OCI-LY3 (cell line): ENCODE results near the gene LTBP2.

ENCODE experiments used
- H2AFZ ChIP-seq: fragments of 200-600, 300-600 bp; shearing (Covaris generic); 2 replicates; pipeline ENCODE4 v1.6.0; 2014; ENCODE audit warnings: antibody characterized with exemption, low read depth, low read length
- H3K27ac ChIP-seq: fragments of 200-600, 300-600 bp; sonication (generic); 2 replicates; pipeline ENCODE4 v1.5.1; 2014; ENCODE audit warnings: mild to moderate bottlenecking, low read length, moderate library complexity, mixed read lengths
- H3K27me3 ChIP-seq: fragments of 200-600, 300-600 bp; sonication (generic); 2 replicates; pipeline ENCODE4 v1.6.1; 2014; ENCODE audit warnings: low read depth, low read length, mixed read lengths
- H3K36me3 ChIP-seq: fragments of 200-600, 300-600 bp; sonication (generic); replicated peaks from 2 replicates; pipeline ENCODE3; 2014; ENCODE audit warnings: low read depth, low read length, mixed read lengths
- H3K4me1 ChIP-seq: fragments of 300-600, 200-600 bp; sonication (generic); 2 replicates; pipeline ENCODE4 v1.6.1; 2014; ENCODE audit warnings: low read length, mixed read lengths
- H3K4me2 ChIP-seq: fragments of 200-600, 300-600 bp; sonication (generic); 2 replicates; pipeline ENCODE4 v1.6.1; 2014; ENCODE audit warnings: low read length, mixed read lengths
- H3K4me3 ChIP-seq: fragments of 300-600, 200-600 bp; sonication (generic); 2 replicates; pipeline ENCODE4 v1.5.1; 2014; ENCODE audit warnings: antibody characterized with exemption, mild to moderate bottlenecking, low read length, moderate library complexity
- H3K79me2 ChIP-seq: fragments of 300-600, 200-600 bp; shearing (Covaris generic); 2 replicates; pipeline ENCODE4 v1.6.1; 2014; ENCODE audit warnings: mild to moderate bottlenecking, low read length, mixed read lengths
- H3K9ac ChIP-seq: fragments of 300-600, 200-600 bp; shearing (Covaris generic); 2 replicates; pipeline ENCODE4 v1.6.0; 2014; ENCODE audit warnings: mild to moderate bottlenecking, low read length, moderate library complexity
- H3K9me3 ChIP-seq: fragments of 200-600, 300-600 bp; shearing (Covaris generic); 2 replicates; pipeline ENCODE4 v1.6.1; 2014; ENCODE audit warnings: low read length, mixed read lengths; ENCODE audit not compliant: insufficient read depth
- H4K20me1 ChIP-seq: fragments of 200-600, 300-600 bp; sonication (generic); 2 replicates; pipeline ENCODE4 v1.6.1; 2016; ENCODE audit warnings: low read length, mixed read lengths; ENCODE audit not compliant: insufficient read depth
- EZH2phosphoT487 ChIP-seq: fragments of 200-600 bp; shearing (Covaris generic); IDR thresholded peaks from 2 replicates; pipeline ENCODE4 v1.6.1; 2018; ENCODE audit warnings: antibody characterized with exemption, mixed run types, low read depth
- TF ChIP-seq, protein P1 (sequence below): fragments of 200-600, 300-600 bp; sonication (generic); IDR thresholded peaks from 2 replicates; pipeline ENCODE4 v1.5.1; 2014; ENCODE audit warnings: antibody characterized with exemption, low read length, low read depth

Gene LTBP2

DNA sequence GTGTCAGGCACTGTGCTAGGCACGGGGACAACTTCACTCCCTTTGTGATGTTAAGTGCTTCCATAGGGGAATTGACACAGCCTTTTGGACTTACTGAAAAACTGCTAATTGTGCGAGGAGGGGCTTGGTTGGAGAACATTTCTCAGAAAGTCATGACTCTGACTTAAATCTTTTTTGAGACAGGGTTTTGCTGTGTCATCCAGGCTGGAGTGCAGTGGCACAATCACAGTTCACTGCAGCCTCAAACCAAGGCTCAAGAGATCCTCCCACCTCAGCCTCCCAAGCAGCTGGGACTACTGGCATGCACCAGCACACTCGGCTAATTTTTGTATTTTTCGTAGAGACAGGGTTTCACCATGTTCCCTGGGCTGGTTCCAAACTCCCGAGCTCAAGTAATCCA is 10.2 kb upstream of the LTBP2 start:
- no peak overlapping the region for H3K9ac ChIP-seq

DNA sequence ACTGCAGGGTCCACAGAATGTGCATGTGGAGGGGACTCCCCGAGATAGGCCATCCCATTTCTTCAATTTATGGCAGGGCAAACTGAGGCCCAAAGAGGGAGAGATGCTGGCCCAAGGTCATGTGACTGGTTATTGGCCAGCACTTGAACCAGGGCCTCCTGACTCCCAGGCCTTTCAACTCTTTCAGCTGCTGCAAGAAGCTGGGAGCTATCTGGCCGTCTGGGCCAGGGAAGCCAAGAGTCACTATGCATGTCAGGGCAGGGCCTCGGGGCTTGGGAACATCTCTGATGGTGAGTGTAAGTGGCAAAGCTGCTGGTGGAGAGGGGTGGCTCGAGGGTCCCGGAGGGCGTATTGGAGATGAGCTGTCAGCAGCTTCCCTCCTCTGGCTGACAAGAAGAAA is 9.5 kb upstream of the LTBP2 start:
- TF ChIP-seq EZH2phosphoT487, result no peak
- TF ChIP-seq, protein P1, sequence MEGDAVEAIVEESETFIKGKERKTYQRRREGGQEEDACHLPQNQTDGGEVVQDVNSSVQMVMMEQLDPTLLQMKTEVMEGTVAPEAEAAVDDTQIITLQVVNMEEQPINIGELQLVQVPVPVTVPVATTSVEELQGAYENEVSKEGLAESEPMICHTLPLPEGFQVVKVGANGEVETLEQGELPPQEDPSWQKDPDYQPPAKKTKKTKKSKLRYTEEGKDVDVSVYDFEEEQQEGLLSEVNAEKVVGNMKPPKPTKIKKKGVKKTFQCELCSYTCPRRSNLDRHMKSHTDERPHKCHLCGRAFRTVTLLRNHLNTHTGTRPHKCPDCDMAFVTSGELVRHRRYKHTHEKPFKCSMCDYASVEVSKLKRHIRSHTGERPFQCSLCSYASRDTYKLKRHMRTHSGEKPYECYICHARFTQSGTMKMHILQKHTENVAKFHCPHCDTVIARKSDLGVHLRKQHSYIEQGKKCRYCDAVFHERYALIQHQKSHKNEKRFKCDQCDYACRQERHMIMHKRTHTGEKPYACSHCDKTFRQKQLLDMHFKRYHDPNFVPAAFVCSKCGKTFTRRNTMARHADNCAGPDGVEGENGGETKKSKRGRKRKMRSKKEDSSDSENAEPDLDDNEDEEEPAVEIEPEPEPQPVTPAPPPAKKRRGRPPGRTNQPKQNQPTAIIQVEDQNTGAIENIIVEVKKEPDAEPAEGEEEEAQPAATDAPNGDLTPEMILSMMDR, result no peak
- Histone ChIP-seq H3K79me2 (no peaks in the 10 kb centered on the region), H3K4me3 (no peak overlapping the region), H3K36me3 (no peaks in the 10 kb centered on the region), H3K4me1 (peaks cover 14% of the 10 kb centered on the region), H2AFZ (no peak overlapping the region), H3K9ac (no peak overlapping the region), H3K4me2 (no peak overlapping the region), H3K27ac (no peak overlapping the region), H3K9me3 (no peaks in the 10 kb centered on the region), H4K20me1 (no peaks in the 10 kb centered on the region), H3K27me3 (peaks cover 9% of the 10 kb centered on the region)

More for the DNA sequence above, 10.2 kb upstream of the LTBP2 start:
- no peaks in the 10 kb centered on the region for H3K36me3 ChIP-seq
- peaks cover 14% of the 10 kb centered on the region for H3K4me1 ChIP-seq
- H4K20me1 ChIP-seq, result no peaks in the 10 kb centered on the region
- H3K4me3 ChIP-seq, result no peak overlapping the region
- H3K27ac ChIP-seq, result no peak overlapping the region
- H2AFZ ChIP-seq, result no peak overlapping the region
- H3K79me2 ChIP-seq, result no peaks in the 10 kb centered on the region
- no peak overlapping the region for H3K4me2 ChIP-seq
- H3K9me3 ChIP-seq, result no peaks in the 10 kb centered on the region
- TF ChIP-seq, protein P1, result no peak
- TF ChIP-seq EZH2phosphoT487, result no peak
- H3K27me3 ChIP-seq, result peaks cover 7% of the 10 kb centered on the region; the same call in 1 of the 2 replicates

DNA sequence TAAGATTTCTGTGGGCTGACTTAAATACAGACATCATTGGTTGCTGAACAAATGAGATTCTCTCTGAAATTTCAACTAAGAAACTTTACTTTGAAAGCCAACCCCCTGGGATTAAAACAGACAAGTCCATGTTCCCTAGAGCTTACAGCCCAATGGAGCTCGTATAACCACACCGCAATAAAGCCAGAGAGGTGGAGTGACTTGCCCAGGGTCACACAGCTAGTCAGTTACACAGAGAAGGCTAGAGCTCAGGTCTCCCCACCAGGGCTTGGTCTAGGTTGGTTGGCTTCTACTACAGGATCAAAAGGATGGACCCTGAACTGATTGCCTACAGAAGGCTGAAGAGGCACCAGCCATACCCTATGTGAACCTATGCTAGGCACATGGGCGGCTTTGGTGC is 8.9 kb upstream of the LTBP2 start:
- H3K4me3 ChIP-seq, result no peak overlapping the region
- H3K9me3 ChIP-seq, result no peaks in the 10 kb centered on the region
- H4K20me1 ChIP-seq, result no peaks in the 10 kb centered on the region
- no peaks in the 10 kb centered on the region for H3K36me3 ChIP-seq
- no peak overlapping the region for H3K27ac ChIP-seq
- H3K27me3 ChIP-seq, result peaks cover 15% of the 10 kb centered on the region
- no peak overlapping the region for H3K4me2 ChIP-seq
- TF ChIP-seq, protein P1, result no peak
- TF ChIP-seq EZH2phosphoT487, result no peak
- H3K79me2 ChIP-seq, result no peaks in the 10 kb centered on the region
- H3K9ac ChIP-seq, result no peak overlapping the region
- H3K4me1 ChIP-seq, result peaks cover 14% of the 10 kb centered on the region
- H2AFZ ChIP-seq, result no peak overlapping the region

DNA sequence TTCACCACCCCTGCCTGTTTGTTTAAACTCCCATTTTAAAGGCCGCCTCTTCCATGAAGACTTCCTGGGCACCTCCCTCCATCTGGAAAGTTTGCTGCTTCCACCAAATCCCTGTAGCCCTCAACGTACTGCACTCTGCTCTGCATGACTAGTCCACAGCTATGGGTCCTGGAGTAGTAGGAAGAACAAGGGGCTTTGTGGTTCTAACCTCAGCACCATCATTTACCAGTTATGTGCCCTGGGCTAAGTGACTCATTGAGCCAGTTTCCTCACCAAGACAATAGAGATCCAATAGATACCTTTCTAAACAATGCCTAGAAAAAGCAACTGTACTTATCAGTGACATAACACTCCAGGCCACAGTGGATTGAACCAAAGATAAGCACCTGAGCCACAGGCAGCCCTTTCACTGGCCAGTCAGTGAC is 8.5 kb upstream of the LTBP2 start:
- H3K79me2 ChIP-seq, result no peaks in the 10 kb centered on the region
- no peak overlapping the region for H2AFZ ChIP-seq
- H3K9ac ChIP-seq, result no peak overlapping the region
- no peaks in the 10 kb centered on the region for H4K20me1 ChIP-seq
- H3K27me3 ChIP-seq, result peaks cover 18% of the 10 kb centered on the region
- no peaks in the 10 kb centered on the region for H3K9me3 ChIP-seq
- no peaks in the 10 kb centered on the region for H3K36me3 ChIP-seq
- H3K4me1 ChIP-seq, result peaks cover 15% of the 10 kb centered on the region
- no peak overlapping the region for H3K4me3 ChIP-seq
- TF ChIP-seq, protein P1, result no peak
- TF ChIP-seq EZH2phosphoT487, result no peak
- no peak overlapping the region for H3K4me2 ChIP-seq
- no peak overlapping the region for H3K27ac ChIP-seq
